GM19025 (cell line): ENCODE measurements around the gene PACSIN2.

Experiments
- ATAC-seq: cut with Tn5 transposase; IDR thresholded peaks from one replicate; pipeline ENCODE4 v1.9.1; 2021; ENCODE audit warnings: mild to moderate bottlenecking, low read depth, moderate library complexity; ENCODE audit not compliant: unreplicated experiment

The PACSIN2 gene

GRCh38 chr22:42910221-42910942, 104.6 kb downstream of the PACSIN2 start:
- no peak for ATAC-seq

GRCh38 chr22:42909363-42910058, 105.4 kb downstream of the PACSIN2 start:
- no peak for ATAC-seq

GRCh38 chr22:42908374-42908746, 106.6 kb downstream of the PACSIN2 start:
- ATAC-seq = no peak

- ATAC-seq = no peak
Measured at GRCh38 chr22:42907404-42908373, 107.3 kb downstream of the PACSIN2 start.

GRCh38 chr22:42906605-42907348, 108.2 kb downstream of the PACSIN2 start:
- no peak for ATAC-seq

GRCh38 chr22:42905702-42906183, 109.2 kb downstream of the PACSIN2 start:
- no peak for ATAC-seq

GRCh38 chr22:42905217-42905616, 109.7 kb downstream of the PACSIN2 start:
- ATAC-seq = no peak

- no peak for ATAC-seq
Measured at GRCh38 chr22:42904050-42904449, 110.9 kb downstream of the PACSIN2 start.

GRCh38 chr22:42902875-42903510, 112.0 kb downstream of the PACSIN2 start:
- no peak for ATAC-seq

GRCh38 chr22:42901790-42902508, 113.0 kb downstream of the PACSIN2 start:
- ATAC-seq = no peak

- no peak for ATAC-seq
Measured at GRCh38 chr22:42897960-42898359, 117.0 kb downstream of the PACSIN2 start.

- no peak for ATAC-seq
Measured at GRCh38 chr22:42895541-42895981, 119.4 kb downstream of the PACSIN2 start.

- no peak for ATAC-seq
Measured at GRCh38 chr22:42895087-42895486, 119.9 kb downstream of the PACSIN2 start.

GRCh38 chr22:42893371-42894150, 121.4 kb downstream of the PACSIN2 start:
- ATAC-seq = no peak

GRCh38 chr22:42892571-42893316, 122.2 kb downstream of the PACSIN2 start:
- ATAC-seq = no peak

GRCh38 chr22:42892156-42892555, 122.8 kb downstream of the PACSIN2 start:
- no peak for ATAC-seq

GRCh38 chr22:42891696-42892095, 123.3 kb downstream of the PACSIN2 start:
- no peak for ATAC-seq
